Natural killer cell treated with Interleukin-12 subunit alpha and Interleukin-12 subunit beta and Interleukin-15 and Interleukin-18, amount 100 ng/mL, for 72 hours (primary cell): ENCODE data around the gene CFAP210. TPM values are rescaled to one million over a fixed set of nuclear protein-coding genes. Genes with fewer than 3 reads are reported as not detected.
"Not testable (repeated sequence)": the region's sequence is repeated elsewhere in the genome, so short reads cannot be mapped to it uniquely, and the experiment has no call there.

Experiments
- ATAC-seq, 2 donors: fragments of 150-1000 bp; cut with Tn5 transposase in 1 of 2; sonication (Bioruptor Pico), chemical (Tn5 transposase) in 1 of 2; 2 replicates each; pipeline ENCODE4 v1.10.0; 2021
- DNase-seq: peaks from one replicate; pipeline ENCODE4 v3.0.0; 2022; ENCODE audit warnings: low spot score
- H3K27ac Mint-ChIP-seq, 2 donors: 1 replicate in 1 of 2; 2 replicates in 1 of 2; pipeline ENCODE4 v1.8.0; 2022; ENCODE audit warnings: mixed read lengths in 2 of 2, mild to moderate bottlenecking in 1 of 2, moderate library complexity in 1 of 2
- H3K27me3 Mint-ChIP-seq, 2 donors: 1 replicate in 1 of 2; 2 replicates in 1 of 2; pipeline ENCODE4 v1.8.0; 2022; ENCODE audit warnings: mixed read lengths in 2 of 2
- H3K36me3 Mint-ChIP-seq: one replicate; pipeline ENCODE4 v1.8.0; 2022; ENCODE audit warnings: mixed read lengths
- H3K4me1 Mint-ChIP-seq, 2 donors: 1 replicate in 1 of 2; 2 replicates in 1 of 2; pipeline ENCODE4 v1.8.0; 2022; ENCODE audit warnings: low read depth in 2 of 2, mixed read lengths in 2 of 2, mild to moderate bottlenecking in 1 of 2
- H3K4me3 Mint-ChIP-seq: one replicate; pipeline ENCODE4 v1.8.0; 2022; ENCODE audit warnings: mixed read lengths
- H3K9me3 Mint-ChIP-seq: 2 replicates; pipeline ENCODE4 v1.8.0; 2022; ENCODE audit warnings: mixed read lengths
- total RNA-seq, 2 donors: library from RNA; stranded (reverse); gene quantifications; one replicate each; pipeline ENCODE4 v1.2.3, GENCODE V29; 2022

CFAP210 gene
- total RNA-seq, 2 donors from 2014 or later = 0.12 to 0.59 TPM

GRCh38 chr2:169613876-169614275 is 80.3 kb downstream of the CFAP210 start:
- no peak overlapping the region for H3K4me3 Mint-ChIP-seq
- H3K9me3 Mint-ChIP-seq = peaks cover 3% of the 10 kb centered on the region
- no peaks in the 10 kb centered on the region for H3K27me3 Mint-ChIP-seq
- no peak for DNase-seq
- no peak overlapping the region for H3K27ac Mint-ChIP-seq
- no peak for ATAC-seq
- peaks cover 50% of the 10 kb centered on the region for H3K36me3 Mint-ChIP-seq
- peaks cover 6 to 16% of the 10 kb centered on the region in 2 donors for H3K4me1 Mint-ChIP-seq

GRCh38 chr2:169609264-169609663 is 84.9 kb downstream of the CFAP210 start:
- no peak for ATAC-seq
- H3K9me3 Mint-ChIP-seq = no peaks in the 10 kb centered on the region

GRCh38 chr2:169599568-169599967 is 94.6 kb downstream of the CFAP210 start:
- no peak overlapping the region for H3K27ac Mint-ChIP-seq

More at GRCh38 chr2:169609264-169609663, 84.9 kb downstream of the CFAP210 start:
- Mint-ChIP-seq H3K4me3 (no peak overlapping the region), H3K27ac (no peak overlapping the region), H3K36me3 (peaks cover 17% of the 10 kb centered on the region), H3K27me3 (no peaks in the 10 kb centered on the region), H3K4me1 (no peaks in the 10 kb centered on the region)
- no peak for DNase-seq

GRCh38 chr2:169598982-169599381 is 95.2 kb downstream of the CFAP210 start:
- Mint-ChIP-seq H3K36me3 (no peaks in the 10 kb centered on the region), H3K9me3 (no peaks in the 10 kb centered on the region), H3K4me1 (peaks cover 6 to 17% of the 10 kb centered on the region in 2 donors), H3K4me3 (no peak overlapping the region), H3K27ac (no peak overlapping the region), H3K27me3 (no peaks in the 10 kb centered on the region)
- DNase-seq (no peak), ATAC-seq (no peak)

More at GRCh38 chr2:169599568-169599967, 94.6 kb downstream of the CFAP210 start:
- Mint-ChIP-seq H3K9me3 (no peaks in the 10 kb centered on the region), H3K36me3 (no peaks in the 10 kb centered on the region), H3K4me3 (no peak overlapping the region), H3K27me3 (no peaks in the 10 kb centered on the region), H3K4me1 (peaks cover 6 to 17% of the 10 kb centered on the region in 2 donors)
- DNase-seq (no peak), ATAC-seq (no peak)

- H3K4me3 Mint-ChIP-seq, ATAC-seq, H3K36me3 Mint-ChIP-seq, H3K27ac Mint-ChIP-seq, H3K27me3 Mint-ChIP-seq, H3K9me3 Mint-ChIP-seq, DNase-seq: not testable (repeated sequence)
- H3K4me1 Mint-ChIP-seq = peaks cover 10 to 15% of the 10 kb centered on the region in 2 donors
Measured at GRCh38 chr2:169596546-169596945, 97.7 kb downstream of the CFAP210 start.

Other genes starting within 250 kb of the CFAP210 start
- gene BBS5, start 214.9 kb downstream of the CFAP210 start, total RNA-seq = 1 to 10 TPM; 3.7 to 5.7 TPM
- gene KLHL41, start 184.7 kb downstream of the CFAP210 start, total RNA-seq = not detected
- gene FASTKD1, start 120.5 kb downstream of the CFAP210 start, total RNA-seq = 10 to 100 TPM; 37.7 to 61.7 TPM
- gene PPIG, start 110.1 kb downstream of the CFAP210 start, total RNA-seq = 10 to 100 TPM; 42.8 to 66.4 TPM
- gene PHOSPHO2, start 64 bp upstream of the CFAP210 start, total RNA-seq = 1 to 10 TPM; 2.6 to 4.4 TPM
- 10 to 100 TPM; 10.1 to 19.1 TPM for gene KLHL23, start 39.4 kb upstream of the CFAP210 start, total RNA-seq
- 100 to 1,000 TPM in 1 of 2 donors, 10 to 100 TPM in 1; 66.8 to 105 TPM for gene SSB, start 104.5 kb upstream of the CFAP210 start, total RNA-seq
- gene METTL5, start 130.5 kb upstream of the CFAP210 start, total RNA-seq = 10 to 100 TPM; 50.7 to 56.9 TPM
- gene UBR3, start 133.0 kb upstream of the CFAP210 start, total RNA-seq = 10 to 100 TPM; 42.7 to 54.1 TPM